BJ (cell line): Measurements from ENCODE around the gene ADARB2. TPM values are rescaled to one million over a fixed set of nuclear protein-coding genes. Genes with fewer than 3 reads are reported as not detected.

Experiments used
- CTCF ChIA-PET: fragments of 350-600 bp; formaldehyde crosslinking; extraction: SDS; loops from one replicate; lab custom pipeline; 2021; ENCODE audit warnings: antibody characterized with exemption, inconsistent platforms; lab: Yijun Ruan, JAX
- POLR2A ChIA-PET: fragments of 300-600 bp; sonication (Branson Sonifier 250); formaldehyde crosslinking; extraction: SDS; loops from one replicate; lab custom pipeline; 2021; ENCODE audit warnings: antibody characterized with exemption; lab: Charles Lee
- DNase-seq: peaks from one replicate; pipeline ENCODE4 v3.0.0-alpha.2; 2011; ENCODE audit warnings: low read depth
- H3K27me3 ChIP-seq: 2 replicates; pipeline ENCODE4 v1.6.0; 2011; ENCODE audit warnings: low read length; ENCODE audit not compliant: control insufficient read depth, insufficient read depth
- H3K36me3 ChIP-seq: 2 replicates; pipeline ENCODE4 v1.5.1; 2011; ENCODE audit warnings: low read length; ENCODE audit not compliant: control insufficient read depth, insufficient read depth
- H3K4me3 ChIP-seq: 2 replicates; pipeline ENCODE4 v1.5.1; 2011; ENCODE audit warnings: low read depth, mild to moderate bottlenecking, control low read depth, low read length
- CTCF ChIP-seq: IDR thresholded peaks from 2 replicates; pipeline ENCODE4 v1.5.1; 2011; ENCODE audit warnings: low read depth, mild to moderate bottlenecking, control low read depth, inconsistent platforms, low read length, moderate library complexity; ENCODE audit not compliant: insufficient read depth
- polyA plus RNA-seq: library from polyadenylated mRNA; depleted of rRNA; stranded (reverse); fragments of >200 nt; gene quantifications from 2 replicates; pipeline ENCODE4 v1.2.3, GENCODE V29; 2011

Gene ADARB2
- polyA plus RNA-seq, 1 experiment, result not detected

DNA sequence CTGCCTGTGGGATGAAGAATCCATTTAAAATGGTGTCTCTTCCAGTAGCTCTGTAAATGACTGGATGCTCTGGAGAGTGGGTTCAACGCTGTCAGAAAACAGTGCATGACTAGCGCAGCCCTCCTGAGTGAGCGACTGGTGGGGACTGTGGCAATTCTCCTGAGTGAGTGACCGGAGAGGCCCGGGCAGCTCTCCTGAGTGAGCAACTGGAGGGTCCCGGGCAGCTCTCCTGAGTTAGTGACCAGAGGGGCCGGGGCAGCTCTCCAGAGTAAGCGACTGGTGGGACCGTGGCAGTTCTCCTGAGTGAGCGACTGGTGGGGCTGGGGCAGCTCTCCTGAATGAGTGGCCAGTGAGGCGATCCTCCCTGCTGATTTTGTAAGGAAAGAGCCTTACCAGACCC, 595.6 kb downstream of the ADARB2 start:
- POLR2A ChIA-PET, result no interaction called here
- H3K36me3 ChIP-seq, result no peaks in the 10 kb centered on the region
- no peak for TF ChIP-seq CTCF
- no peak overlapping the region for H3K4me3 ChIP-seq
- DNase-seq, result no peak
- CTCF ChIA-PET, result no interaction called here
- no peaks in the 10 kb centered on the region for H3K27me3 ChIP-seq

GRCh38 chr10:1141261-1141660, 596.1 kb downstream of the ADARB2 start:
- CTCF ChIA-PET, result no interaction called here
- no peak for DNase-seq
- H3K36me3 ChIP-seq, result no peaks in the 10 kb centered on the region
- no peak for TF ChIP-seq CTCF
- no peaks in the 10 kb centered on the region for H3K27me3 ChIP-seq
- POLR2A ChIA-PET, result no interaction called here
- no peak overlapping the region for H3K4me3 ChIP-seq

DNA sequence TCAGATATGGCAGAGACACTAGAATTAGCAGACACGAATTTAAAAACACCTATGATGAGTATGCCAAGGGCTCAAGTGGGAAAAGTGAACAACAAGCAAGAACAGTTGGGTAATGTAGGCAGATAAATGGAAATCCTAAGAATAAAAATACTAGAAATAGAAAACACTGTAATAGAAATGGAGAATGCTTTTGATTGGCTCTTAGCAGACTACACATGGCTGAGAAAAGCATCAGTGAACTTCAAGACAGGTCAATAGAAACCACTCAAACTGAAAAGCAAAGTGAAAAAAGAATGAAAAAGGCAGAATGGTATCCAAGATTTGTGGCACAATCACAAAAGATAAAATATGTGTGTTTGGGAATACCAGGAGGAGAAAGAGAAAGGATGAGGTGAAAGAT, 598.8 kb downstream of the ADARB2 start:
- ChIA-PET CTCF (interaction anchor here (1.0 kb wide), 1 partner anchor 11 kb away, joined by 3 read pairs; no protein-coding TSS in a partner anchor), POLR2A (no interaction called here)
- no peak for DNase-seq
- Histone ChIP-seq H3K27me3 (no peaks in the 10 kb centered on the region), H3K36me3 (no peaks in the 10 kb centered on the region), H3K4me3 (no peak overlapping the region)
- no peak for TF ChIP-seq CTCF

- CTCF ChIA-PET, result interaction anchor here (1.0 to 1.4 kb wide), 2 partner anchors 12 kb away, joined by 3 to 4 read pairs; no protein-coding TSS in a partner anchor
- TF ChIP-seq CTCF, result no peak
- DNase-seq, result no peak
- Histone ChIP-seq H3K4me3 (no peak overlapping the region), H3K36me3 (no peaks in the 10 kb centered on the region), H3K27me3 (no peaks in the 10 kb centered on the region)
- POLR2A ChIA-PET, result no interaction called here
These were observed 599.7 kb downstream of the ADARB2 start for GRCh38 chr10:1137499-1138163.

DNA sequence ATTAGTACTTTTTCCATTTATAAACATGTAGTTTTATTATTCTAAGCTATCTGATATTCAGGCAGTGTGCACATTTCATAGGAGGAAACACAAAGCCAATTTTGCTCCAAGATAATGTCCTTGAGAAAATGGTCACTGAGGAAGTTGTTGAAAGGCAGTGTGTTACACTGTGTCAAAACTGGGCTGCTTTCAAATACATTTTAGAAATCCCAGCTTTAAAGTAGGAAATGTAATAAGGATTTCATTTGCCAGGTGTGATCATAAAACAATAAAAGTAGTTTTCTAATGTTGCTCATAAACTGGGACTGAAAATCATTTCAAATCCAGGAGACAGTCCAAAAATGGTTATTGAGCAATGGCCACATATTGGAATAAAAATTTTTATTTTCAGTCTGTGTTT, 601.1 kb downstream of the ADARB2 start:
- CTCF ChIA-PET, result interaction anchor here (1.4 kb wide), 1 partner anchor 11 kb away, joined by 4 read pairs; no protein-coding TSS in a partner anchor
- no peaks in the 10 kb centered on the region for H3K27me3 ChIP-seq
- DNase-seq, result no peak
- POLR2A ChIA-PET, result no interaction called here
- no peak overlapping the region for H3K4me3 ChIP-seq
- no peak for TF ChIP-seq CTCF
- H3K36me3 ChIP-seq, result peaks cover 3% of the 10 kb centered on the region; the same call in 1 of the 2 replicates
